Osteocyte (in vitro differentiated cells): ENCODE data around the gene LURAP1L. TPM values are rescaled to one million over a fixed set of nuclear protein-coding genes. Genes with fewer than 3 reads are reported as not detected.

Experiments
- DNase-seq: peaks from one replicate; pipeline ENCODE4 v3.0.0; 2021; ENCODE audit warnings: mixed read lengths; ENCODE audit not compliant: unreplicated experiment; ENCODE audit errors: extremely low spot score
- H3K27ac Mint-ChIP-seq: one replicate; pipeline ENCODE4 v1.8.0; 2021; ENCODE audit warnings: mild to moderate bottlenecking, mixed read lengths; ENCODE audit not compliant: unreplicated experiment
- H3K27me3 Mint-ChIP-seq: one replicate; pipeline ENCODE4 v1.8.0; 2021; ENCODE audit warnings: mixed read lengths; ENCODE audit not compliant: unreplicated experiment
- H3K36me3 Mint-ChIP-seq: one replicate; pipeline ENCODE4 v1.8.0; 2021; ENCODE audit warnings: mixed read lengths; ENCODE audit not compliant: unreplicated experiment
- H3K4me1 Mint-ChIP-seq: one replicate; pipeline ENCODE4 v1.8.0; 2021; ENCODE audit warnings: mixed read lengths; ENCODE audit not compliant: unreplicated experiment
- H3K4me3 Mint-ChIP-seq: one replicate; pipeline ENCODE4 v1.8.0; 2021; ENCODE audit warnings: mild to moderate bottlenecking, moderate library complexity, mixed read lengths; ENCODE audit not compliant: unreplicated experiment
- H3K9me3 Mint-ChIP-seq: one replicate; pipeline ENCODE4 v1.8.0; 2021; ENCODE audit warnings: mixed read lengths; ENCODE audit not compliant: unreplicated experiment
- CTCF ChIP-seq: fragments of 200-600 bp; sonication (generic); IDR thresholded peaks from 2 replicates; pipeline ENCODE4 v1.5.0; 2021; ENCODE audit warnings: antibody characterized with exemption, mild to moderate bottlenecking, moderate library complexity
- total RNA-seq: library from RNA; stranded (reverse); gene quantifications from 2 replicates; pipeline ENCODE4 v1.2.1, GENCODE V29; 2021

LURAP1L gene
- total RNA-seq, 1 donor from 2014 or later = 49.8 TPM

GRCh38 chr9:12797037-12797436 lies 22.2 kb downstream of the LURAP1L start:
- TF ChIP-seq CTCF = no peak
- DNase-seq = no peak
- H3K9me3 Mint-ChIP-seq = no peaks in the 10 kb centered on the region
- H3K4me1 Mint-ChIP-seq = peaks cover 56% of the 10 kb centered on the region
- H3K27ac Mint-ChIP-seq = peak overlapping the region; percentile 41
- no peak overlapping the region for H3K4me3 Mint-ChIP-seq
- peaks cover 25% of the 10 kb centered on the region for H3K36me3 Mint-ChIP-seq
- H3K27me3 Mint-ChIP-seq = no peaks in the 10 kb centered on the region

GRCh38 chr9:12798066-12798770 lies 23.4 kb downstream of the LURAP1L start:
- H3K4me1 Mint-ChIP-seq = peaks cover 57% of the 10 kb centered on the region
- peaks cover 30% of the 10 kb centered on the region for H3K36me3 Mint-ChIP-seq
- DNase-seq = no peak
- H3K4me3 Mint-ChIP-seq = no peak overlapping the region
- H3K27ac Mint-ChIP-seq = no peak overlapping the region
- H3K9me3 Mint-ChIP-seq = no peaks in the 10 kb centered on the region
- H3K27me3 Mint-ChIP-seq = no peaks in the 10 kb centered on the region
- no peak for TF ChIP-seq CTCF

- Mint-ChIP-seq H3K4me3 (no peak overlapping the region), H3K4me1 (peaks cover 43% of the 10 kb centered on the region), H3K27ac (peak overlapping the region; percentile 73), H3K36me3 (peaks cover 33% of the 10 kb centered on the region), H3K9me3 (no peaks in the 10 kb centered on the region), H3K27me3 (no peaks in the 10 kb centered on the region)
- no peak for TF ChIP-seq CTCF
- DNase-seq = no peak
Observed at GRCh38 chr9:12801187-12801586, 26.4 kb downstream of the LURAP1L start.

DNA sequence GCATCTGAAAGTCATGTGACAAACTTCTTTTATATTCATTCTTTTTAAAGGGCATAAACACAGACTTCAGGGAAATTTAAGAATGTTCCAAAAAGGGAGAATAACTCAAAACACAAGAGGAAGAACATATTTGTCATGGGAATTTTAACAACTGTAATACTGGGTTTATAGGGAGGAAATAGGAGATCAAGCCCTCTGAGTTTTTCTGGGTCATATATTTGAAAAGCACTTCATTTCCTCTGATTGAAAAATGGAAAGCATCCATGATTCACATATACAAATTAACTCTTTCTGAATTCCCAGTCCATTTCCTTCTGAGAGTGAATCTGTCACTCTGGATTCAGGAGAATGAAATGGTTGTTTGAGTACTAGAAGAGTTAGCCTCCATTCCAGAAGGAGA lies 26.8 kb downstream of the LURAP1L start:
- Mint-ChIP-seq H3K27me3 (no peaks in the 10 kb centered on the region), H3K4me3 (no peak overlapping the region), H3K4me1 (peaks cover 41% of the 10 kb centered on the region), H3K9me3 (no peaks in the 10 kb centered on the region), H3K27ac (peak overlapping the region; percentile 73), H3K36me3 (peaks cover 33% of the 10 kb centered on the region)
- no peak for TF ChIP-seq CTCF
- DNase-seq = no peak

- TF ChIP-seq CTCF = no peak
- Mint-ChIP-seq H3K27me3 (no peaks in the 10 kb centered on the region), H3K27ac (peak overlapping the region; percentile 73), H3K36me3 (peaks cover 30% of the 10 kb centered on the region), H3K4me3 (no peak overlapping the region), H3K9me3 (no peaks in the 10 kb centered on the region), H3K4me1 (peaks cover 37% of the 10 kb centered on the region)
- DNase-seq = no peak
Observed at GRCh38 chr9:12802093-12802492, 27.3 kb downstream of the LURAP1L start.
